Spleen (tissue), 3 donors: ENCODE results near the gene TMED6.

Experiments
- POLR2A ChIP-seq, 3 donors: fragments of 450-650 bp; IDR thresholded peaks; one replicate each; pipeline ENCODE4 v1.5.1; 2017; ENCODE audit warnings: antibody characterized with exemption in 3 of 3, mild to moderate bottlenecking in 1 of 3
- POLR2AphosphoS5 ChIP-seq, 3 donors: sonication (generic); formaldehyde crosslinking; IDR thresholded peaks; one replicate each; pipeline ENCODE4 v1.5.1; 2017; ENCODE audit warnings: antibody characterized with exemption in 3 of 3

GRCh38 chr16:69307091-69307490 lies 44.5 kb downstream of the TMED6 start:
- TF ChIP-seq POLR2AphosphoS5 (IDR thresholded peaks at IDR 0.05) (no peak), POLR2A (IDR thresholded peaks at IDR 0.05) (no peak)
